VCaP (cell line): Measurements from ENCODE around the gene PLCL1.

Experiments
- H3K27ac ChIP-seq: fragments of 450-650 bp; 2 replicates; pipeline ENCODE4 v1.5.1; 2017
- TF ChIP-seq, protein P1 (sequence below): fragments of 450-650 bp; conservative IDR thresholded peaks from 2 replicates; pipeline ENCODE4 v1.5.1; 2017; ENCODE audit warnings: mild to moderate bottlenecking, moderate library complexity

PLCL1 gene

DNA sequence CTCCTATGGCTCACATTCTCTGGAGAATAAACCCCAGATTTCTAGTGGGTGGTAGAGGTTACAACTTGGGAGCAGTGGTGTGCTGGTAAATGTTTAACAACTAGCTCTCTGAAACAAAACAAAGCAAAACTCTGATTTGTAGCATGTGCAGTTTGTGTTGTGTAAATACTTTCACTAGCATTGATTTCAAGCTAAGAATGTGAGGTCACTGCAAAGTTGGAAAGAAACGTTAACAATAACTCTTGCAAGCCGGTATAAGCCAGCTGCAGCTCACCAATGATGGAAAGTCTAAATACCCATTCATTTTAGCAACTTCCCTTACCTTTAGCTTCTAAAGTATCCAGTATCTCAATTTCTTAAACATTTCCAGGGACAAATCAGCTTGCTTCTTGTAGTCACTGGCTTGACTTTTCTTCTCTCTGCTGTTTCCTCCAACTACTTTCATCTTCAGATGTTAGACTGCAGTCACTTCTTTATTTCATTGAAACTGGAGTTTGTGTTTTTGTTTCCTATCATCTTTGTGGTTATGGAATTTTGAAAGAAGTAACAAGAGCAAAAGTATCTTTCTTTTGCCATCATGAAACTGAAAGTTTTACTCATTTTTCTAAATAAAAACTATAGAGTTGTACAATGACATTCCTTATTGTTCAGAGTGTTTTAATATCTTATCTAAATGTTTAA lies 140.2 kb downstream of the PLCL1 start:
- TF ChIP-seq, protein P1, sequence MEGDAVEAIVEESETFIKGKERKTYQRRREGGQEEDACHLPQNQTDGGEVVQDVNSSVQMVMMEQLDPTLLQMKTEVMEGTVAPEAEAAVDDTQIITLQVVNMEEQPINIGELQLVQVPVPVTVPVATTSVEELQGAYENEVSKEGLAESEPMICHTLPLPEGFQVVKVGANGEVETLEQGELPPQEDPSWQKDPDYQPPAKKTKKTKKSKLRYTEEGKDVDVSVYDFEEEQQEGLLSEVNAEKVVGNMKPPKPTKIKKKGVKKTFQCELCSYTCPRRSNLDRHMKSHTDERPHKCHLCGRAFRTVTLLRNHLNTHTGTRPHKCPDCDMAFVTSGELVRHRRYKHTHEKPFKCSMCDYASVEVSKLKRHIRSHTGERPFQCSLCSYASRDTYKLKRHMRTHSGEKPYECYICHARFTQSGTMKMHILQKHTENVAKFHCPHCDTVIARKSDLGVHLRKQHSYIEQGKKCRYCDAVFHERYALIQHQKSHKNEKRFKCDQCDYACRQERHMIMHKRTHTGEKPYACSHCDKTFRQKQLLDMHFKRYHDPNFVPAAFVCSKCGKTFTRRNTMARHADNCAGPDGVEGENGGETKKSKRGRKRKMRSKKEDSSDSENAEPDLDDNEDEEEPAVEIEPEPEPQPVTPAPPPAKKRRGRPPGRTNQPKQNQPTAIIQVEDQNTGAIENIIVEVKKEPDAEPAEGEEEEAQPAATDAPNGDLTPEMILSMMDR, result no peak

DNA sequence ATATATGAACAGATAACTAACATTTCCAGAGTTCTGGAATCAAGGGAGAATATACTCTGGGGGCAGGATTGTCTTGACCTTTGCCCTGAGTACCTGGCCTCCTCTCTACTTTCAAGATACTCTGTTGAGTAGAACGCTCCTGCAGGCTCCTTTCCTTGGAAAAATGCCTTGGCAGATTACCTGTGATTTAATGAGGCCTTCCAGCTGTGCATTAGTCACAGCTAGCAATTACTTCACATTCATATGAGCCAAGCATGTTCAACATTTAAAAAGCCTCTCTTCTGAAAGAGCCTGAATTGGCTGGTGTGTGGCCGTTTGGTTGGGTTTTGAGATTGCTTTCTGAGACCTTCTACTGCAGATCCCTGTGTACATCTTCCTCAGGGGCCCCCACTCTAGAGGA lies 142.2 kb downstream of the PLCL1 start:
- H3K27ac ChIP-seq, result no peak overlapping the region
- TF ChIP-seq, protein P1, result no peak

More for the DNA sequence above, 140.2 kb downstream of the PLCL1 start:
- H3K27ac ChIP-seq, result no peak overlapping the region

DNA sequence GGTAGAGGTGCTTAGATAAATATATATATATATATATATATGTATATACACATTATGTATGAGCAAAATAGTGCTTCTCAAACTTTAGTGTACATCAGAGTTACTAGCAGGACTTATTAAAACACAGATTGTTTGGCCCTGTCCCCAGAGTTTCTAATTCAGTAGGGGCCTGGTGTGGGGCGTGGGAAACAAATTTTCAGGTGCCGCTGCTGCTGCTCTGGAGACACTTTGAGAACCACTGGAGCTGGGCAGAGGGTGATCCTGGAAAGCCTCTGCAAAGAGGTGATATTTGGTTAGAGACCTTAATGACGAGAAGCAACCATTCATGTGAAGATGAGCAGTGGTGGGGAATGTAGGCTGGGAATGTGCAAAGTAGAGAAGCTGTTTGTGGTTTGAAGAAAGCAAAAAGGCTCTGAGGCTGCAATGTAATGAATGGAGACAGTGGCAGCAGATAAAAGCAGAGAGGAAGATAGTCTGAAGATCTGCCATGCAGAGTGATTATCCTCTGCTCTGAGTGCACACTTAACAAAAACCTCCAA lies 142.9 kb downstream of the PLCL1 start:
- TF ChIP-seq, protein P1, result no peak
- H3K27ac ChIP-seq, result no peak overlapping the region

DNA sequence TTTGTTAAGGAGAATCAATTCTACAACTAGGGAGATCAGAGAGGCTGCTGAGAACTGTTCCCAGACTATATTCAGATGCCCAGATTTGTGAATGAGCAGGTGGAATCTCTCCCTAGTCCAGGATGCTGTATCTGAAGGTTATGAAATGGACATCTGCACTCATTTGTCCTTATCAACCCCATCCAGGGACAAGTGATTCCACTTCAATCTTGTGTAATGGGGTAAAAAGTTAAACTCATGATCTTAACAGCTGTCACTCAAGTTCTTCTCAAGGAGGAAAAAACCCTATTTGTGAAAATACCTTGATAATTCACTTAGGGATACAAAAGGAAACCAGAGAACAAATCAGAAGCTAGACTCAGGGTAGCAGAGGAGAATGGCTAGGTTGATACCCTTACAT lies 144.8 kb downstream of the PLCL1 start:
- TF ChIP-seq, protein P1, result no peak

DNA sequence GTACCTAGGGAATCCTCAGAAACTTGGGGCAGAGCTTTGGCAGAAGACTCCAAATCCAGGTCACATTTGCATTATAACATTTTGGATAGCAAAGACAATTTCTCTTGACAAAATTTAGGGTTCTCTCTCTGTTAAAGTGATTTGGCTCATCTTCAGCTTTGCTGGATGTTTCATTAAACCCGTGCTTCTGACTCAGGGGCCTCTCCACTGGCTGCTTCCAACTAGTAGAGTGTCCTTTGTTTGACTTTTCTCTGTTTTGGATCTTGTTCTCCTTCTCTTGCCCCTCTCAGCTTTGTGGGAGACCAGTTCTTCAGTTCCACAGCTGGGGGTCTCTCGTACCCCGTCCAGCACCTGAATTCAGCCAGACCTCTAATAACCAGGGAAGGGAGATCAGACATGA lies 145.6 kb downstream of the PLCL1 start:
- H3K27ac ChIP-seq, result no peak overlapping the region
- TF ChIP-seq, protein P1, result no peak

More for the DNA sequence above, 144.8 kb downstream of the PLCL1 start:
- H3K27ac ChIP-seq, result no peak overlapping the region

DNA sequence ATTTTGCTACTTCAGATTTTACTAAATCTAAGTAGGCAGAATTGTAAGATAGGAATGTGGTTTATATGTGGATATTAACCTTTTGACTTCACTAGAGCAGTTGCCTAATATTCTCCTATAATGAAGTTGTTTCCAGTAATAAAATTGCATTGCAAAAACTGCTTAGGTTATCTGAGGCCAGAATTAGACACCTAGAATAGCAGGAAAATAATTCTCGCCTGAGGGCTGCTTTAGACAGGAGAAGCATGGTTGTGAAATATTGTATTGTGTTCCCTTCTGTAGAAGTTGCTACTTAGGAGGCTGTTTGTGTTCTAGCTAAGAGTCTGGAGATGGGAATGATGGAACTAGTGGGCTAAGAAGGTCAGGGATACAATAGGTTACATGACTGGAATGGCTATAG lies 146.3 kb downstream of the PLCL1 start:
- TF ChIP-seq, protein P1, result no peak
- no peak overlapping the region for H3K27ac ChIP-seq

DNA sequence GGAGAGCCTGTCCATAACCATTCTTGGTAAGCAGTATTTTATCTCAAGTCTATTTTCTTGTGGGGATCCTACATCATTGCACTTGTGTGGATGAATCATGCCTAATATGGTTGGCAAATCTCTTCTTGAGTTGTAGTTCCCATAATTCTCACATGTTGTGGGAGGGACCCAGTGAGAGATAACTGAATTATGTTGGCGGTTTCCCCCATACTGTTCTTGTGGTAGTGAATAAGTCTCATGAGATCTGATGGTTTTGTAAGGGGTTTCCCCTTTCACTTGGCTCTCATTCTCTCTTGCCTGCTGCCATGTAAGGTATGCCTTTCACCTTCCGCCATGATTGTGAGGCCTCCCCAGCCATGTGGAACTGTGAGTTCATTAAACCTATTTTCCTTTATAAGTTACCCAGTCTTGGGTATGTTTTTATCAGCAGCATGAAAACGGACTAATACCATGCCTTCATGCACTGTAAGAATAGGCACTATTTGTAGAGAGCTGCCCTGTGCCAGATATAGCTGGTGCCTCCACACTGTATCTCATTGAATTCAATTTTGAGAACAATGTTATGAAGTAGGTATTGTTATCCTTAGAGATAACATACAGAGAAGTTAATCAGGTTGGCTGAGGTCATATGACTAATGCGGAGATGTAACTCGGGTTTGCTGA lies 148.3 kb downstream of the PLCL1 start:
- TF ChIP-seq, protein P1, result no peak

More for the DNA sequence above, 148.3 kb downstream of the PLCL1 start:
- no peak overlapping the region for H3K27ac ChIP-seq
